Right lung (tissue), 5 donors: ENCODE measurements around the gene RGS11. TPM values are rescaled to one million over a fixed set of nuclear protein-coding genes. Genes with fewer than 3 reads are reported as not detected.
"Not testable (repeated sequence)": the region's sequence is repeated elsewhere in the genome, so short reads cannot be mapped to it uniquely, and the experiment has no call there.

Source experiments
- DNase-seq, 2 donors: peaks; one replicate each; pipeline ENCODE4 v3.0.0-alpha.2; 2013
- polyA plus RNA-seq, 5 donors: library from polyadenylated mRNA; unstranded; fragments of 120-200 nt; gene quantifications; one replicate each; pipeline versions ENCODE4 v1.2.1 to v1.2.3, GENCODE V29; 2013; ENCODE audit warnings: inconsistent platforms in 1 of 5, low replicate concordance in 1 of 5; ENCODE audit not compliant: insufficient read length in 5 of 5, insufficient read depth in 1 of 5

RGS11 gene
- polyA plus RNA-seq, 5 donors, result 2.0 to 5.4 (median 4.8) TPM

DNA sequence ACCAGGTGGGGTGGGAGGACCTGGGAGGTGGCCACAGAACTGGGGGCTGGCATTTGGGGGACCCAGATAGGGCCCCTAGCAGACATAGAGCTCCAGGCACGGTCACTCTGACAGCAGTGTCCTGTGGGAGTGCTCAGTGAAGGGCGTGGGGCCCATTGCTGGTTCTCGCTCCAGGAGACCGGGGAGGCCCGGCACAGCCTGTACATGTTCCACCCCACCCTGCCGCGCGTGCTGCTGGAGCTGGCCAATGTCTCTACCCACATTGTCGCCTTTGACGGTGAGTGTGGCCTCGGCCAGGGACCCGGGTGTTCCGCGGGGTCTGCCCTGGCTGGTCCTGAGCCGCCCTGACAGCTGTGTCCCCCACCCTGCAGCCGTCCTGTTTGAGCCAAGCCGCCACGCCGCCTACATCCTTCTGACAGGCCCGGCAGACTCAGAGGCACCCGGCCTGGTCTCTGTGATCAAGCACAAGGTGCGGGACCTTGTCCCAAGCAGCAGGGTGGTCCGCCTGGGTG lies 11.2 kb downstream of the RGS11 start:
- no peak for DNase-seq

GRCh38 chr16:263944-264343 lies 11.8 kb downstream of the RGS11 start:
- no peak for DNase-seq

DNA sequence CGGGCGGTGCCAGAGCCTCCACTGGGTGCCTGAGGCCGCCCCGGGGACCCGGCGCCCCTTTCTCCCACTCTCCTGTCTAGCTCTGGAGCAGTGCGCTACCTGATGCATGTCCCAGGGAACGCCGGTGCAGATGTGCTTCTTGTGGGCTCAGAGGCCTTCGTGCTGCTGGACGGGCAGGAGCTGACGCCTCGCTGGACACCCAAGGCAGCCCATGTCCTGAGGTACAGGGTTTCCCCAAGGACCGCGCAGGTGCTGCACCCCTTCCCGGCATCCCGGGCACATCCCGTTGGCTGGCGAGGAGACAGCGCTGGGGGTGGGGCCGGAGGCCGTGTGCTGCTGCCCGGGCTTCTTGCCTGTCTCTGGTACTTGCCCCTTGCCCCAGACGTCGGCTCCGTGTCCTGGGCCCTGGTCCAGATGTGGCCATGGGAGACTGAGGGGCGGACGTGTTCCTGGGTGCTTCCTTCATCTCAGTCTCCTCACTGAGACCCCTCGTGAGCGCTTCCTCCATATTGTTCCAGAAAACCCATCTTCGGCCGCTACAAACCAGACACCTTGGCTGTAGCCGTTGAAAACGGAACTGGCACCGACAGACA lies 12.5 kb downstream of the RGS11 start:
- DNase-seq, result no peak

- no peak for DNase-seq
Observed at GRCh38 chr16:262121-262745, 13.5 kb downstream of the RGS11 start.

DNA sequence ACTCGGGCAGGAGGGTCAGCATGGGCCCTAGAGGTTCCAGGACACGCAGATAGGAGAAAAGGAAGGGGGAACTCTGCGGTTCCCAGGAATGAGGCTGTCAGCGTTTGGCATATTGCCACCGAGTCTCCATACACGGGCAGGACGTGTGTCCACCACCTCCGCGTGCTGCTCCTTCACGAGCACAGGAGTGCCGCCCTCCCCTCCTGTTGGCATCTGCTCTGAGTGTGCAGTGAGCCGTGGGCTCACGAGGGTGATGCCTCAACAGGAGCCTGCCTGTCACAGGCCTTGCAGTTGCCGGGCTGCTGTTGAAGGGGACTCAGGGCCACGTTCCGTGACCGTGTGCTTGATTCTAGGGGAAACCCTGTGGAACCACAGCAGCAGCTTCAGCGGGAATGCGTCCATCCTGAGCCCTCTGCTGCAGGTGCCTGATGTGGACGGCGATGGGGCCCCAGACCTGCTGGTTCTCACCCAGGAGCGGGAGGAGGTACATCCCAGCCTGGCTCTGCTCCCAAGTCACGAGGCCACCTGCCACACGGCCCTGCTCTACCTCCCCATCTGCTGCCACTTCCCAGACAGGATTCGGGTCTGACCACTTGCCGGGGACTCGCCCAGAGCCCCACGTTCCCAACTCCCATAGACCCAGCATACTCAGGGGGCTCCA lies 14.6 kb downstream of the RGS11 start:
- DNase-seq, result no peak

- no peak for DNase-seq
Observed at GRCh38 chr16:260326-260725, 15.4 kb downstream of the RGS11 start.

- no peak for DNase-seq
Observed at GRCh38 chr16:259814-260253, 15.9 kb downstream of the RGS11 start.

DNA sequence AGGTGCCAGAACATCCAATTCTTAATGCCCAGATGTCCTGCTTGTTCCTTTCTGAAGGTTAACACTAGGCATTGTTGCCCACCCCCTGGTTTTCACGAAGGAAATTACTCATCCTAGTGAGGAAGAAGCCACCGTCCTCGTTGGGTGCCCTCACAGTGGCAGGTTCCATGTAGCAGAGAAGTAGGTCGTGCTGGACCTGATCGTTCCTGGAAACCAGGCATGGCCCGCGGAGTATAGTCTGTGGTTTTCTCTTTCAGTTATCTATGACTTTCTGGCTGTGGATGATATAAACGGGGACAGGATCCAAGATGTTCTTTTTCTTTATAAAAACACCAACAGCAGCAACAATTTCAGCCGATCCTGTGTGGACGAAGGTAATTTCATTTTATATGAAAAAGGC lies 16.5 kb downstream of the RGS11 start:
- DNase-seq, result no peak

DNA sequence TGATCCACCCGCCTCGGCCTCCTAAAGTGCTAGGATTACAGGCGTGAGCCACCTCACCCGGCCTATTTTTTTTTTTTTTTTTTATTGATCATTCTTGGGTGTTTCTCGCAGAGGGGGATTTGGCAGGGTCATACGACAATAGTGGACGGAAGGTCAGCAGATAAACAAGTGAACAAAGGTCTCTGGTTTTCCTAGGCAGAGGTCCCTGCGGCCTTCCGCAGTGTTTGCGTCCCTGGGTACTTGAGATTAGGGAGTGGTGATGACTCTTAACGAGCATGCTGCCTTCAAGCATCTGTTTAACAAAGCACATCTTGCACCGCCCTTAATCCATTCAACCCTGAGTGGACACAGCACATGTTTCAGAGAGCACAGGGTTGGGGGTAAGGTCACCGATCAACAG lies 17.7 kb downstream of the RGS11 start:
- DNase-seq, result not testable (repeated sequence)

DNA sequence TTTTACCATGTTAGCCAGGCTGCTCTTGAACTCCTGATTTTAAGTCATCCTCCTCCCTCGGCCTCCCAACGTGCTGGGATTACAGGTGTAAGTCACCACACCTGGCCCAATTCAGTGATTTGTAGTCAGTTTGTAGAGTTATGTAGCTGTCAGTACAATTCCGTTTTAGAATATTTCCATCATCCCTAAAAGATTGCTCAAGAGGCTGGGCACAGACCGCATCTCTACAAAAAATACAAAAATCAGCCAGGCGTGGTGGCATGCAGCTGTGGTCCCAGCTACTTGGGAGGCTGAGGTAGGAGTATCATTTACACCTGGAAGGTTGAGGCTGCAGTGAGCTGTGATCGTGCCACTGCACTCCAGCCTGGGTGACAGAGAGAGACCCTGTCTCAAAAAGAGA lies 20.6 kb downstream of the RGS11 start:
- DNase-seq, result no peak

DNA sequence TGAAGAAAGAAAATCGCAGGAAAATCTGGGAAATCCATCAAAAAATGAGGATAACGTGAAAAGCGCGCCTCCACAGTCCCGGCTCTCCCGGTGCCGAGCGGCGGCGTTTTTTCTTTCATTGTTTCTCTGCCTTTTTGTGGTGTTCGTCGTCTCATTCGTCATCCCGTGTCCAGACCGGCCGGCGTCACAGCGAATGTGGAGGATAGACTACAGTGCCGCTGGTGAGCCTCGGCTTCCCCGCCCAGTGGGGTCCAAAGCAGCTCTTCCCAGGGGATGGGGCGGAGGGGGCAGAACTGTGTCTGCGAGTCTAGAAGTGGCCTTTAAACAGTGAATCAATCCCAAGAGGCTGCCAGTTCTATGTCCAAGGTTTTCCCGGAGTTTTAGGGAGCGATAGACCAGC lies 21.3 kb downstream of the RGS11 start:
- no peak for DNase-seq

DNA sequence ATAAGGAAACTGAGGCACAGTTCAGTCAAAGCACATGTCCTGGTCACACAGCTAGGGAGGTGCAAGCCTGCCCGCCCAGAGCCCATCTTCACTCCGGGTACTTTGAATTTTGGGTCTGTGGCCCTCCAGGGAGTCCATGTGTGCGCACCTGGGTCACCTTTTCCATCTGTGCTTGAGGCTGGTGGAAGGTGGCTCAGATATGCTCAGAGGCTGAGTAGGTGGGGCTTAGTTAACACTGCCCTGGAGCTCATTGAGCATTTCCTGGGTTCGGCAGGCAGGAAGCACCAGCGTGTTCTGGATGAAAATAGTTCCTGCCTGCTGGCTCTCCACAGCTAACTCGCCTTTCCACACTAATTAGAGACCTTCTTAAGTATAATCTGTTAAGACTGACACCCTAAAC lies 21.9 kb downstream of the RGS11 start:
- no peak for DNase-seq

DNA sequence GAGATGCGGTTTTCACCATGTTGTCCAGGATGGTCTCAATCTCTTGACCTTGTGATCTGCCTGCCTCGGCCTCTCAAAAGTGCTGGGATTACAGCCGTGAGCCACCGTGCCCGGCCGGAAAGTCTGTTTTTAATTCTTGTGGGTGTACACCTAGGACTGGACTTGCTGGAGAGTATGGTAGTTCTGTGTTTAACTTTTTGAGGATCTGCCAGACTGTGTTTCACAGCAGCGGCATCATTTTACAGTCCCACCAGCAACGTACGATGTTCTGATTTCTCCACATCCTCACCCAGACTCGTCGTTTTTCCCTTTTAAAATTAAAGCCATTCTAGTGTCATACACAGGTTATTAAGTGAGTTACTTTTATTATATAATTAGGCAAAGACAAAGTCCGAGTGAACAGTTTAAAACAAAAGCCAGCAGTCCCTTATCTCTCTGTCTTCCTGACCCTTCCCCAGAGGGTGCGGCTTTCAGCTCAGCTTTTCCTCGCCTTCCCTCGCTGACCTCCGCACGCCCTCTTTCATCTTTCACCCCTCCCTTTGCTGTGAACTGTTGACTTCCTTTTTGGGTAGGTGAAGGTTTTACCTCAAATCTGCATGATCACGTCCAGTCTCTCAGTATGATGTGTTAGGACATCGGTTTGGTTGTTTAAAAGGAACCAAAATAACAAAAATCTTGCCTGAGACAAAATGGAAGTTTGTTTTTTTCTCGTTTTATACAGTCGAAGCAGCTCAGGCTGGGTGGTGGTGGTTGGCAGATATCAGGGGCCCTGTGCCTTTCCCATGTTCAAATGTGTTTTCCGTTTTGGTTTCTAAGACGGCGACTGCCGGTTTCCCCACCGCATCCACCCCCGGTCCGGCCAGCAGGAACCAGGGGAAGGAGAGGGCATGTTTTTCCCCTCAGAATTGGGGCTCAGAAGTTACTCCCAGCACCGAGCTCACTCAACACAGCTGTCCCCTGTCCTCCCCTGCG lies 23.1 kb downstream of the RGS11 start:
- DNase-seq, result no peak

DNA sequence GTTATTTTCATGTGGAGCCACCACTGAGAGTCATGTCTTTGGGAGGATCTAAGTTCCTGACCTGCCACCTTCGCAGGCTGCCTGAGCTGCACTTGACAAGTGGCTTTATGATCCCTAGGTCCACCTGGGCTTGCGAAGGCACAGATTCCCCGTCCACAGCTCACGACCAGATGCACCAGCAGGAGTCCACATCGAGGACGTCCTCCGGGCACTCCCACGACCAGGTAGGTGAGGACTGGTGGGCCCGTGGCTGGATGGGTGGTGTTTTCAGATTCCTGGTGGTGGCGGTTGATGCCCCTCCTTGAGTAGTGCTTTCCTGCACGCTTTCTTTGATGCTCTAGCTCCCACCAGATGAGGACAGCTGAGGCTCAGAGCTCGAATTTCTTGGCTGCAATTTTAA lies 26.3 kb downstream of the RGS11 start:
- DNase-seq, result no peak

DNA sequence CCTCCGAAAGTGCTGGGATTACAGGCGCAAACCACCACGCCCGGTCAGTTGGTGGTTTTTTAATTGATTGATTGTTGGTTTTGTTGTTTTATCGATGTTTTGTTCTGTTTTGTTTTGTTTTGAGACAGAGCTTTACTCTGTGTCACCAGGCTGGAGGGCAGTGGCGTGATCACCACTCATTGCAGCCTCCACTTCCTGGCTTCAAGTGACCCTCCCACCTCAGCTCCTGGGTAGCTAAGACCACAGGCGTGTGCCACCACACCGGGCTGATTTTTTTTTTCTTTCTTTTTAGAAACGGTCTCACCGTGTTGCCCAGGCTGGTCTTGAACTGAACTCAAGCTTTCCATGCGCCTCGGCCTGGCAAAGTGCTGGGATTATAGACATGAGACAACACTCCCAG lies 28.7 kb downstream of the RGS11 start:
- no peak for DNase-seq

DNA sequence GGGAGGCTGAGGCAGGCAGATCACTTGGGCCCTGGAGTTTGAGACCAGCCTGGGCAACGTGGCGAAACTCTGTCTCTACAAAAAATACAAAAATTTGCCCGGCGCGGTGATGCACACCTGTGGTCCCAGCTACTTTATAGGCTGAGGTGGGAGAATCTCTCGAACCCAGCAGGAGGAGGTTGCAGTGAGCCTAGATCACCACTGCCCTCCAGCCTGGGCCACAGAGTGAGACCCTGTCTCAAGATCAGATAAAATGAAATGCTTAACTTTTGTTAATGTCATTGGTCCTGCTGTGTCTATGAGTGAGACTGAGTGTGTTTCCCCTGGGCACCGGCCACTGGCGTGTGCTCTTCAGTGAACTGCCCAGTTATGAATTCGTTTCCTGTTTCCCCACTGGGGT lies 30.6 kb downstream of the RGS11 start:
- no peak for DNase-seq

DNA sequence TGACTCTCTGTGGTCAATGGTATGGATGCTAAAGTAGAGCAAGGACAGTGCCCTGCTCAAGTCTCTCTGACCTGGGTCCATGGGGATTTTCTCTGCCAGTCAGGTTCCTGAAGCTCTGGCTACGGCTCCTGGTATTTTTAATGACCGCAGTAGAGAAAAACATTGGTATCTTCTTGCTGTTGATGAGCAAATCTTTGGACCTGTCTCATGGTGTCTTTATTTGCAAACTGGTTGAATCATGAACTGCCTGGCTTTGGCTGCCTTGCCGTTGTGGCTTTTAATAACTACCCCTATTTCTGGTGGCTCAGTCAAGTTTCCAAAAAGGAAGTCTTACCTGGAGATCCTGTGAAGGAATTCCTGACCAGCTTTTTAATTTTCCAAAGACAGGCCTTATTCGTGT lies 32.4 kb downstream of the RGS11 start:
- DNase-seq, result no peak

GRCh38 chr16:242281-242680 lies 33.5 kb downstream of the RGS11 start:
- DNase-seq, result no peak

- no peak for DNase-seq
Observed at GRCh38 chr16:240559-240958, 35.2 kb downstream of the RGS11 start.

GRCh38 chr16:239948-240277 lies 35.8 kb downstream of the RGS11 start:
- no peak for DNase-seq

GRCh38 chr16:234468-235305 lies 41.1 kb downstream of the RGS11 start, which contains the start of gene FAM234A:
Gene FAM234A, plus strand, starts transcription at chr16:234821. Its CDS starts 19,593 bp downstream, at chr16:254414.
- peak; percentile 94 for DNase-seq
